GM12865 (cell line): ENCODE data around the gene POLR3B.

ENCODE experiments used
- DNase-seq: peaks from one replicate; pipeline ENCODE4 v3.0.0; 2010; ENCODE audit warnings: low read depth
- H3K4me3 ChIP-seq: 2 replicates; pipeline ENCODE4 v1.5.1; 2011; ENCODE audit warnings: mild to moderate bottlenecking, low read depth, low read length, control low read depth
- CTCF ChIP-seq: IDR thresholded peaks from 2 replicates; pipeline ENCODE4 v1.5.1; 2011; ENCODE audit warnings: low read length, control low read depth, low read depth, inconsistent platforms; ENCODE audit not compliant: insufficient read depth; ENCODE audit errors: missing control alignments

Gene POLR3B

GRCh38 chr12:106431839-106432411 lies 74.4 kb downstream of the POLR3B start:
- TF ChIP-seq CTCF, result no peak
- H3K4me3 ChIP-seq, result no peak overlapping the region
- DNase-seq, result no peak

GRCh38 chr12:106433055-106433454 lies 75.5 kb downstream of the POLR3B start:
- TF ChIP-seq CTCF, result no peak
- no peak for DNase-seq
- H3K4me3 ChIP-seq, result no peak overlapping the region

DNA sequence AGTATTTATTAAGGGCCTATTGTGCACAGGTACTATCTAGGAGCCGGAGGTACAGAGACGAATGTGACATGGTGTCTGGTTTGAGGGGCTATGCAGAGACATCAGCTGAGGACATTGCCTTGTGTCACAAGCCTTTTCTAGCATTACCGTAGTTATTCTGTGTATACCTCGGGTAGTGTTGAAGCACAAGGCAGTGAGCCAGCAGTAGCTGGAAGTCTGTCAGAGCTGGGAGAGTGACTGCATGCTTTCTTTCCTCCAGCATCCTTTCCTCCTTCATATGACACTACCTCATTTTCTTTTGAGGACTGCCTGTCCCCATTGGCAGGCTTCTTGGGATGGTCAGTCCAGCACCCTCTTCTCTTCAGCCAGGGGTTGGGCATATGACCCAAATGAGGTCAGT lies 77.0 kb downstream of the POLR3B start:
- no peak for DNase-seq
- no peak for TF ChIP-seq CTCF
- no peak overlapping the region for H3K4me3 ChIP-seq

DNA sequence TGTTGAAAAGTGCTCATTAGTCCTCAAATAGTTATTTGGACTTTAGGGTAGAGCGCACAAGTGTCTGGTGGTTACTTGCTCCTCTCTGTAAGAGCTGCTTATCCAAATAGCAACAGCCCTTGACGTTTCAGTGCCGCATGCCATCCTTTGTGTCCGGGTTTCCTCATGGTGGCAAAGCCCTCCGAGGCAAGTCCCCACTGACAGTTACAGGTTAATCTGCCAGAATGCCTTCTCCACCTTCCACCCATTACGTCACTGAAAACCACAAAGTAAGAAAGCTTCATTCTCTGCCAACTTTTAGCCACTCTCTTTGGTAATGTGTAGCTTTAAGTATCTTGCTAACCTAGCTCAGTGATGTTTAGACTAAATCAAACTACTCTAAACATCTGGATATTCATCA lies 78.6 kb downstream of the POLR3B start:
- no peak for TF ChIP-seq CTCF
- no peak overlapping the region for H3K4me3 ChIP-seq
- DNase-seq, result no peak

GRCh38 chr12:106442575-106442974 lies 85.0 kb downstream of the POLR3B start:
- TF ChIP-seq CTCF, result no peak
- peak; percentile 16 for DNase-seq
- H3K4me3 ChIP-seq, result no peak overlapping the region

- no peak for TF ChIP-seq CTCF
- no peak overlapping the region for H3K4me3 ChIP-seq
These were observed 87.5 kb downstream of the POLR3B start for GRCh38 chr12:106445053-106445452.

GRCh38 chr12:106445959-106446358 lies 88.4 kb downstream of the POLR3B start:
- no peak for TF ChIP-seq CTCF
- DNase-seq, result no peak
- H3K4me3 ChIP-seq, result no peak overlapping the region

More at GRCh38 chr12:106445053-106445452, 87.5 kb downstream of the POLR3B start:
- DNase-seq, result no peak
